ENCODE data around the gene DDX41.

GRCh38 chr5:177555228-177555627 is 38.5 kb upstream of the DDX41 start:
- no peak for TF ChIP-seq EZH2 (IDR thresholded peaks at IDR 0.05)
- TF ChIP-seq, protein P1, sequence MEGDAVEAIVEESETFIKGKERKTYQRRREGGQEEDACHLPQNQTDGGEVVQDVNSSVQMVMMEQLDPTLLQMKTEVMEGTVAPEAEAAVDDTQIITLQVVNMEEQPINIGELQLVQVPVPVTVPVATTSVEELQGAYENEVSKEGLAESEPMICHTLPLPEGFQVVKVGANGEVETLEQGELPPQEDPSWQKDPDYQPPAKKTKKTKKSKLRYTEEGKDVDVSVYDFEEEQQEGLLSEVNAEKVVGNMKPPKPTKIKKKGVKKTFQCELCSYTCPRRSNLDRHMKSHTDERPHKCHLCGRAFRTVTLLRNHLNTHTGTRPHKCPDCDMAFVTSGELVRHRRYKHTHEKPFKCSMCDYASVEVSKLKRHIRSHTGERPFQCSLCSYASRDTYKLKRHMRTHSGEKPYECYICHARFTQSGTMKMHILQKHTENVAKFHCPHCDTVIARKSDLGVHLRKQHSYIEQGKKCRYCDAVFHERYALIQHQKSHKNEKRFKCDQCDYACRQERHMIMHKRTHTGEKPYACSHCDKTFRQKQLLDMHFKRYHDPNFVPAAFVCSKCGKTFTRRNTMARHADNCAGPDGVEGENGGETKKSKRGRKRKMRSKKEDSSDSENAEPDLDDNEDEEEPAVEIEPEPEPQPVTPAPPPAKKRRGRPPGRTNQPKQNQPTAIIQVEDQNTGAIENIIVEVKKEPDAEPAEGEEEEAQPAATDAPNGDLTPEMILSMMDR (IDR thresholded peaks at IDR 0.05) = no peak

All from neural progenitor cell (in vitro differentiated cells).